ENCODE measurements around the gene ATP1A4. TPM values are rescaled to one million over a fixed set of nuclear protein-coding genes. Genes with fewer than 3 reads are reported as not detected.

The ATP1A4 gene
- total and polyA plus RNA-seq, 10 of the 15 experiments (the other 5 are each of a cell fraction or from before 2014, with no cell fraction given): 0.31 to 1.0 (median 0.54) TPM

GRCh38 chr1:160139840-160140239, 11.6 kb upstream of the ATP1A4 start:
- in situ Hi-C loops (cut with MboI): no loop called here
- ChIA-PET CTCF (no interaction called here), SMC1A (ENCODE audit: uncharacterized antibody, unreplicated experiment) (no interaction called here), RAD21 (ENCODE audit: unreplicated experiment) (no interaction called here), POLR2A (no interaction called here)
- Histone ChIP-seq H3K4me2 (ENCODE audit: control insufficient read depth, insufficient read depth) (no peak overlapping the region), H3K27me3 (replicated peaks in 1 of 2; ENCODE audit: control insufficient read depth in 2 of 2, insufficient read depth in 2 of 2, low read length in 1 of 2) (peaks cover 0 to 1% of the 10 kb centered on the region in 2 experiments; a peak in 2 of 4 replicates), H3K4me3 (no peak overlapping the region), H3K79me2 (ENCODE audit: control insufficient read depth, insufficient read depth, low read length) (no peaks in the 10 kb centered on the region), H4K20me1 (ENCODE audit: control insufficient read depth, insufficient read depth) (no peaks in the 10 kb centered on the region), H3K9me3 (replicated peaks; ENCODE audit: control insufficient read depth, insufficient read depth, low read length) (no peaks in the 10 kb centered on the region), H3K36me3 (ENCODE audit: control insufficient read depth in 2 of 2, insufficient read depth in 2 of 2, low read length in 1 of 2) (no peaks in the 10 kb centered on the region), H3K4me1 (ENCODE audit: control insufficient read depth, insufficient read depth, low read length) (no peaks in the 10 kb centered on the region), H3K9ac (ENCODE audit: control insufficient read depth, insufficient read depth, low read length) (no peak overlapping the region), H3K27ac (ENCODE audit: control insufficient read depth, insufficient read depth) (no peak overlapping the region), H2AFZ (ENCODE audit: control insufficient read depth, low read depth, low read length) (no peak overlapping the region)
- ATAC-seq (no peak), FAIRE-seq (no peak), DNase-seq (ENCODE audit: low read depth, low spot score) (no peak)
- TF ChIP-seq NR2C2 (IDR thresholded peaks at IDR 0.05; ENCODE audit: borderline replicate concordance, control insufficient read depth, insufficient read length, low read depth) (no peak), NRF1 (conservative IDR thresholded peaks at IDR 0.05; ENCODE audit: low read depth, low read length) (no peak), ZBTB4 (CRISPR knock-in tag; IDR thresholded peaks at IDR 0.05) (no peak), IKZF2 (IDR thresholded peaks at IDR 0.05) (no peak), ETV6 (conservative IDR thresholded peaks at IDR 0.05 in 1 of 2, IDR thresholded peaks at IDR 0.05 in 1 of 2; ENCODE audit: borderline replicate concordance in 1 of 2, low read depth in 1 of 2) (no peak), GABPA (IDR thresholded peaks at IDR 0.05; ENCODE audit: low read depth) (no peak), SMAD1 (IDR thresholded peaks at IDR 0.05; ENCODE audit: low read depth, partially characterized antibody) (no peak), YY1 (IDR thresholded peaks at IDR 0.05; ENCODE audit: low read depth, low read length) (no peak), TCF12 (IDR thresholded peaks at IDR 0.05; ENCODE audit: low read depth, low read length) (no peak), SREBF1 (IDR thresholded peaks at IDR 0.05; ENCODE audit: low read length) (no peak), PAX8 (IDR thresholded peaks at IDR 0.05) (no peak)
- TF ChIP-seq, protein P1, sequence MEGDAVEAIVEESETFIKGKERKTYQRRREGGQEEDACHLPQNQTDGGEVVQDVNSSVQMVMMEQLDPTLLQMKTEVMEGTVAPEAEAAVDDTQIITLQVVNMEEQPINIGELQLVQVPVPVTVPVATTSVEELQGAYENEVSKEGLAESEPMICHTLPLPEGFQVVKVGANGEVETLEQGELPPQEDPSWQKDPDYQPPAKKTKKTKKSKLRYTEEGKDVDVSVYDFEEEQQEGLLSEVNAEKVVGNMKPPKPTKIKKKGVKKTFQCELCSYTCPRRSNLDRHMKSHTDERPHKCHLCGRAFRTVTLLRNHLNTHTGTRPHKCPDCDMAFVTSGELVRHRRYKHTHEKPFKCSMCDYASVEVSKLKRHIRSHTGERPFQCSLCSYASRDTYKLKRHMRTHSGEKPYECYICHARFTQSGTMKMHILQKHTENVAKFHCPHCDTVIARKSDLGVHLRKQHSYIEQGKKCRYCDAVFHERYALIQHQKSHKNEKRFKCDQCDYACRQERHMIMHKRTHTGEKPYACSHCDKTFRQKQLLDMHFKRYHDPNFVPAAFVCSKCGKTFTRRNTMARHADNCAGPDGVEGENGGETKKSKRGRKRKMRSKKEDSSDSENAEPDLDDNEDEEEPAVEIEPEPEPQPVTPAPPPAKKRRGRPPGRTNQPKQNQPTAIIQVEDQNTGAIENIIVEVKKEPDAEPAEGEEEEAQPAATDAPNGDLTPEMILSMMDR (IDR thresholded peaks at IDR 0.05 in 2 of 3, conservative IDR thresholded peaks at IDR 0.05 in 1 of 3; ENCODE audit: control insufficient read depth in 2 of 3, extremely low read depth in 1 of 3, insufficient read depth in 1 of 3, low read depth in 3 of 3, low read length in 3 of 3): no peak
- TF ChIP-seq, protein P2, sequence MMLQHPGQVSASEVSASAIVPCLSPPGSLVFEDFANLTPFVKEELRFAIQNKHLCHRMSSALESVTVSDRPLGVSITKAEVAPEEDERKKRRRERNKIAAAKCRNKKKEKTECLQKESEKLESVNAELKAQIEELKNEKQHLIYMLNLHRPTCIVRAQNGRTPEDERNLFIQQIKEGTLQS (IDR thresholded peaks at IDR 0.05; ENCODE audit: borderline replicate concordance, extremely low read depth, low read depth, low read length): no peak
- TF ChIP-seq, protein P3, sequence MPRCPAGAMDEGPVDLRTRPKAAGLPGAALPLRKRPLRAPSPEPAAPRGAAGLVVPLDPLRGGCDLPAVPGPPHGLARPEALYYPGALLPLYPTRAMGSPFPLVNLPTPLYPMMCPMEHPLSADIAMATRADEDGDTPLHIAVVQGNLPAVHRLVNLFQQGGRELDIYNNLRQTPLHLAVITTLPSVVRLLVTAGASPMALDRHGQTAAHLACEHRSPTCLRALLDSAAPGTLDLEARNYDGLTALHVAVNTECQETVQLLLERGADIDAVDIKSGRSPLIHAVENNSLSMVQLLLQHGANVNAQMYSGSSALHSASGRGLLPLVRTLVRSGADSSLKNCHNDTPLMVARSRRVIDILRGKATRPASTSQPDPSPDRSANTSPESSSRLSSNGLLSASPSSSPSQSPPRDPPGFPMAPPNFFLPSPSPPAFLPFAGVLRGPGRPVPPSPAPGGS (IDR thresholded peaks at IDR 0.05; ENCODE audit: borderline replicate concordance, insufficient read depth, low read depth, low read length, poor library complexity, severe bottlenecking): no peak
- TF ChIP-seq, protein P4, sequence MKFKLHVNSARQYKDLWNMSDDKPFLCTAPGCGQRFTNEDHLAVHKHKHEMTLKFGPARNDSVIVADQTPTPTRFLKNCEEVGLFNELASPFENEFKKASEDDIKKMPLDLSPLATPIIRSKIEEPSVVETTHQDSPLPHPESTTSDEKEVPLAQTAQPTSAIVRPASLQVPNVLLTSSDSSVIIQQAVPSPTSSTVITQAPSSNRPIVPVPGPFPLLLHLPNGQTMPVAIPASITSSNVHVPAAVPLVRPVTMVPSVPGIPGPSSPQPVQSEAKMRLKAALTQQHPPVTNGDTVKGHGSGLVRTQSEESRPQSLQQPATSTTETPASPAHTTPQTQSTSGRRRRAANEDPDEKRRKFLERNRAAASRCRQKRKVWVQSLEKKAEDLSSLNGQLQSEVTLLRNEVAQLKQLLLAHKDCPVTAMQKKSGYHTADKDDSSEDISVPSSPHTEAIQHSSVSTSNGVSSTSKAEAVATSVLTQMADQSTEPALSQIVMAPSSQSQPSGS (IDR thresholded peaks at IDR 0.05; ENCODE audit: low read length): no peak
- BruUV-seq (replicated peaks): no TSS peak
- WGBS (ENCODE audit: insufficient coverage, insufficient replicate concordance, low lambda C conversion rate, missing lambda C conversion rate): 58% methylated on average over 8 of the region's 8 CpGs
- intact Hi-C loops (cut with micrococcal nuclease; ENCODE audit: unreplicated experiment): no loop called here
